A673 (cell line): ENCODE measurements around the gene FAM174C. TPM values are rescaled to one million over a fixed set of nuclear protein-coding genes. Genes with fewer than 3 reads are reported as not detected.

Experiments
- BruUV-seq: library from RNA; stranded (reverse); fragments of 400-500 nt; replicated peaks from 2 replicates; lab custom pipeline; 2021; lab: Mats Ljungman, UMichigan
- CTCF ChIA-PET: fragments of 300-600 bp; sonication (Branson Sonifier 250); formaldehyde crosslinking; loops from one replicate; lab custom pipeline; 2022; ENCODE audit warnings: antibody characterized with exemption; lab: Charles Lee
- POLR2A ChIA-PET: fragments of 300-600 bp; sonication (Branson Sonifier 250); formaldehyde crosslinking; loops from one replicate; lab custom pipeline; 2022; ENCODE audit warnings: antibody characterized with exemption; ENCODE audit not compliant: low non-redundant PET; lab: Charles Lee
- DNase-seq: peaks from one replicate; pipeline ENCODE4 v3.0.0-alpha.2; 2015; ENCODE audit warnings: low spot score
- H3K27ac ChIP-seq: fragments of 200-600 bp; sonication (generic); 2 replicates; pipeline ENCODE4 v1.5.1; 2016; ENCODE audit warnings: mixed run types, low read depth, mild to moderate bottlenecking, mixed read lengths, antibody characterized with exemption, low read length; ENCODE audit not compliant: poor library complexity, severe bottlenecking
- H3K27me3 ChIP-seq: fragments of 200-600 bp; sonication (generic); replicated peaks from 2 replicates; pipeline ENCODE4 v1.6.1; 2017; ENCODE audit warnings: mixed run types, low read depth, mild to moderate bottlenecking, mixed read lengths, antibody characterized with exemption, low read length; ENCODE audit not compliant: insufficient read depth, poor library complexity
- H3K36me3 ChIP-seq: fragments of 200-600 bp; sonication (generic); 2 replicates; pipeline ENCODE4 v1.6.1; 2016; ENCODE audit warnings: mixed run types, mild to moderate bottlenecking, mixed read lengths, antibody characterized with exemption, low read length; ENCODE audit not compliant: insufficient read depth, poor library complexity, severe bottlenecking
- H3K4me1 ChIP-seq: fragments of 200-600 bp; sonication (generic); 2 replicates; pipeline ENCODE4 v1.6.1; 2017; ENCODE audit warnings: mixed run types, mild to moderate bottlenecking, mixed read lengths, antibody characterized with exemption, low read length; ENCODE audit not compliant: insufficient read depth, poor library complexity, severe bottlenecking
- H3K4me3 ChIP-seq: fragments of 200-600 bp; sonication (generic); 2 replicates; pipeline ENCODE4 v1.5.1; 2016; ENCODE audit warnings: low read depth, mixed run types, mild to moderate bottlenecking, mixed read lengths, low read length; ENCODE audit not compliant: poor library complexity, severe bottlenecking
- H3K9me3 ChIP-seq: fragments of 200-600 bp; sonication (generic); 2 replicates; pipeline ENCODE4 v1.6.1; 2016; ENCODE audit warnings: mixed run types, low read depth, mild to moderate bottlenecking, mixed read lengths, antibody characterized with exemption, low read length; ENCODE audit not compliant: poor library complexity, severe bottlenecking
- EZH2 ChIP-seq: fragments of 200-600 bp; sonication (generic); IDR thresholded peaks from 2 replicates; pipeline ENCODE4 v1.6.1; 2017; ENCODE audit warnings: borderline replicate concordance, low read depth, mild to moderate bottlenecking, mixed read lengths, antibody characterized with exemption, low read length; ENCODE audit not compliant: poor library complexity, severe bottlenecking
- intact Hi-C: fragments of 100-400 bp; cut with micrococcal nuclease; formaldehyde crosslinking; loops from one replicate; pipeline ENCODE4 v1.10.0; 2022; ENCODE audit not compliant: unreplicated experiment
- total RNA-seq: library from RNA; stranded (reverse); gene quantifications from 2 replicates; pipeline ENCODE4 v1.2.3, GENCODE V29; 2021
- TF ChIP-seq, protein P1 (sequence below): fragments of 300-800, 200-600 bp; sonication (generic); conservative IDR thresholded peaks from 2 replicates; pipeline ENCODE4 v1.5.1; 2017; ENCODE audit warnings: low read depth, mild to moderate bottlenecking, antibody characterized with exemption, low read length, moderate library complexity, mixed read lengths

Gene FAM174C
- total RNA-seq, 1 experiment from 2014 or later, result 88.6 TPM

DNA sequence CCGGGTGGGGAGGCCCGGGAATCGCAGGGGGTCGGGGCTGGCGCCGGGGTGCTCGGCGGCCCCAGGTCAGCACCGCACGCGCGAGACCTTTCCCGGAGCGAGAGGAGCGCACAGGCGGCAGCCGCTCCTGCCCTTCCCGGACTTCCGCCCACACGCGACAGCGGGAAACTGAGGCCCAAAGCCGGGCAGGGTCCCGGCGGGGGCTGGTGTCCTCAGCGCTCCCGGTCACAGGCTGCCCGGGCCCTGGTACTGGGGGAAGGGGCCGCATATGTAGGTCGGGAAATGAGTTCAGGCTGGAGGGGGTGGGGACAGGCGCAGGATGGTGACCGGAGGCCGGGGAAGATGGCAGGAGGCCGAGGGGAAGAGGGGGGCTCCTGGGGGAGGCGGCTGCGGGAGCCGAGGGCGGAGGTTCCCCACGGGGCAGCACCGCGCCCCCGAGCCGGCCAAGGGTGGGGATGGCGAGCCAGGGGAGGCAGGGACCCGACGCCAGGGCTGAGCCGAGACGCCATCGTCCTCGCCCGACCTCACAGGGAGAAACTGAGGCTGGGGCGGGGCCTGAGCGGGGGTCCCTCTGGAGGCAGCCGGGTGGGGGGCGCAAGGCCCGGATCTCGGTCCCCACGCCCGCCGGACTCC lies 38.2 kb upstream of the FAM174C start:
- peaks cover 8% of the 10 kb centered on the region for H3K36me3 ChIP-seq
- DNase-seq, result no peak
- H3K27me3 ChIP-seq, result no peaks in the 10 kb centered on the region
- ChIA-PET POLR2A (interaction anchor here (0.6 kb wide), 1 partner anchor 33 kb away, joined by 4 read pairs; no protein-coding TSS in a partner anchor), CTCF (no interaction called here)
- H3K4me1 ChIP-seq, result peaks cover 24% of the 10 kb centered on the region
- no peak for TF ChIP-seq EZH2
- TF ChIP-seq, protein P1, sequence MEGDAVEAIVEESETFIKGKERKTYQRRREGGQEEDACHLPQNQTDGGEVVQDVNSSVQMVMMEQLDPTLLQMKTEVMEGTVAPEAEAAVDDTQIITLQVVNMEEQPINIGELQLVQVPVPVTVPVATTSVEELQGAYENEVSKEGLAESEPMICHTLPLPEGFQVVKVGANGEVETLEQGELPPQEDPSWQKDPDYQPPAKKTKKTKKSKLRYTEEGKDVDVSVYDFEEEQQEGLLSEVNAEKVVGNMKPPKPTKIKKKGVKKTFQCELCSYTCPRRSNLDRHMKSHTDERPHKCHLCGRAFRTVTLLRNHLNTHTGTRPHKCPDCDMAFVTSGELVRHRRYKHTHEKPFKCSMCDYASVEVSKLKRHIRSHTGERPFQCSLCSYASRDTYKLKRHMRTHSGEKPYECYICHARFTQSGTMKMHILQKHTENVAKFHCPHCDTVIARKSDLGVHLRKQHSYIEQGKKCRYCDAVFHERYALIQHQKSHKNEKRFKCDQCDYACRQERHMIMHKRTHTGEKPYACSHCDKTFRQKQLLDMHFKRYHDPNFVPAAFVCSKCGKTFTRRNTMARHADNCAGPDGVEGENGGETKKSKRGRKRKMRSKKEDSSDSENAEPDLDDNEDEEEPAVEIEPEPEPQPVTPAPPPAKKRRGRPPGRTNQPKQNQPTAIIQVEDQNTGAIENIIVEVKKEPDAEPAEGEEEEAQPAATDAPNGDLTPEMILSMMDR, result no peak
- H3K4me3 ChIP-seq, result peak overlapping the region; percentile 86
- BruUV-seq, result no TSS peak
- intact Hi-C loops, result no loop called here
- peak overlapping the region; percentile 70 for H3K27ac ChIP-seq
- H3K9me3 ChIP-seq, result no peaks in the 10 kb centered on the region

- CTCF ChIA-PET, result interaction anchor here (0.6 to 1.2 kb wide), 2 partner anchors 15 to 126 kb away, joined by 3 to 5 read pairs; no protein-coding TSS in a partner anchor
These were observed 37.5 kb upstream of the FAM174C start, which contains the start of gene CBARP for GRCh38 chr19:1237754-1238368. Gene CBARP, minus strand, starts transcription at chr19:1238005. Its CDS starts 1,905 bp downstream, at chr19:1236100.

More at GRCh38 chr19:1237754-1238368, 37.5 kb upstream of the FAM174C start, which contains the start of gene CBARP:
- TF ChIP-seq EZH2, result no peak
- TF ChIP-seq, protein P1, result no peak
- Histone ChIP-seq H3K9me3 (no peaks in the 10 kb centered on the region), H3K4me1 (peaks cover 30% of the 10 kb centered on the region), H3K27me3 (no peaks in the 10 kb centered on the region), H3K27ac (peak within 1 kb of the TSS; percentile 70), H3K4me3 (peak within 1 kb of the TSS; percentile 86), H3K36me3 (peaks cover 8% of the 10 kb centered on the region)
- DNase-seq, result no peak
- no TSS peak for BruUV-seq
- POLR2A ChIA-PET, result interaction anchor here (0.6 to 0.7 kb wide), 2 partner anchors 293 to 294 kb away, joined by 9 to 13 read pairs; no protein-coding TSS in a partner anchor
- intact Hi-C loops, result no loop called here
